CD4-positive, alpha-beta memory T cell (primary cell): ENCODE measurements around the gene DIP2C. TPM values are rescaled to one million over a fixed set of nuclear protein-coding genes. Genes with fewer than 3 reads are reported as not detected.
"Not testable (repeated sequence)": the region's sequence is repeated elsewhere in the genome, so short reads cannot be mapped to it uniquely, and the experiment has no call there.

Experiments
- CTCF ChIA-PET: fragments of 350-600 bp; sonication (Branson Sonifier 250); formaldehyde crosslinking; loops from one replicate; lab custom pipeline; 2021; ENCODE audit warnings: inconsistent platforms; ENCODE audit not compliant: partially characterized antibody; lab: Charles Lee
- POLR2A ChIA-PET: fragments of 350-600 bp; sonication (Branson Sonifier 250); formaldehyde crosslinking; loops from one replicate; lab custom pipeline; 2021; ENCODE audit not compliant: partially characterized antibody; lab: Charles Lee
- DNase-seq, 5 donors: peaks; one replicate each; pipeline versions ENCODE4 v3.0.0 to v3.0.0-alpha.2; 2020 to 2022; ENCODE audit warnings: mixed read lengths in 1 of 5
- H3K27ac ChIP-seq: one replicate; pipeline ENCODE4 v1.7.0; 2013; ENCODE audit warnings: low read depth, low read length
- H3K27me3 ChIP-seq: 2 replicates; pipeline ENCODE4 v1.7.0; 2013; ENCODE audit warnings: mild to moderate bottlenecking, low read length, moderate library complexity; ENCODE audit not compliant: insufficient read depth
- H3K36me3 ChIP-seq: 2 replicates; pipeline ENCODE4 v1.7.0; 2013; ENCODE audit warnings: mild to moderate bottlenecking, low read length, moderate library complexity; ENCODE audit not compliant: insufficient read depth
- H3K4me1 ChIP-seq: 2 replicates; pipeline ENCODE4 v1.7.0; 2013; ENCODE audit warnings: mild to moderate bottlenecking, low read length, moderate library complexity; ENCODE audit not compliant: insufficient read depth
- H3K4me3 ChIP-seq, 2 donors: one replicate each; pipeline ENCODE4 v1.7.0; 2013; ENCODE audit warnings: low read length in 2 of 2, mild to moderate bottlenecking in 1 of 2
- H3K9me3 ChIP-seq, 2 donors: one replicate each; pipeline ENCODE4 v1.7.0; 2013; ENCODE audit warnings: low read length in 2 of 2, control low read depth in 1 of 2; ENCODE audit not compliant: control insufficient read depth in 1 of 2
- H3K27ac Mint-ChIP-seq, 7 donors: one replicate each; pipeline ENCODE4 v1.8.0; 2020 to 2021; ENCODE audit warnings: mixed read lengths in 7 of 7, mild to moderate bottlenecking in 6 of 7, inconsistent platforms in 3 of 7, moderate library complexity in 3 of 7
- H3K27me3 Mint-ChIP-seq, 2 donors: one replicate each; pipeline ENCODE4 v1.8.0; 2020 to 2021; ENCODE audit warnings: mixed read lengths in 2 of 2
- H3K36me3 Mint-ChIP-seq, 2 donors: one replicate each; pipeline ENCODE4 v1.8.0; 2020 to 2021; ENCODE audit warnings: mixed read lengths in 2 of 2, inconsistent platforms in 1 of 2, mild to moderate bottlenecking in 1 of 2
- H3K4me1 Mint-ChIP-seq, 4 donors: one replicate each; pipeline ENCODE4 v1.8.0; 2020 to 2021; ENCODE audit warnings: mixed read lengths in 4 of 4, mild to moderate bottlenecking in 1 of 4
- H3K4me3 Mint-ChIP-seq, 8 donors: one replicate each; pipeline ENCODE4 v1.8.0; 2020 to 2021; ENCODE audit warnings: mixed read lengths in 8 of 8, mild to moderate bottlenecking in 7 of 8, moderate library complexity in 6 of 8, inconsistent platforms in 3 of 8
- H3K9me3 Mint-ChIP-seq, 8 donors: one replicate each; pipeline ENCODE4 v1.8.0; 2020 to 2021; ENCODE audit warnings: mixed read lengths in 8 of 8, mild to moderate bottlenecking in 5 of 8, inconsistent platforms in 3 of 8, moderate library complexity in 1 of 8
- intact Hi-C: fragments of 100-400 bp; cut with micrococcal nuclease; formaldehyde crosslinking; loops from one replicate; pipeline ENCODE4 v1.15.1; 2023
- polyA plus RNA-seq, 2 donors: library from polyadenylated mRNA; unstranded; fragments of 300-500 nt; fragmentation: Illumina TruSeq; gene quantifications; one replicate each; pipeline ENCODE4 v1.2.3, GENCODE V29; 2021
- total RNA-seq, 2 experiments: library from RNA; stranded (reverse); gene quantifications; one replicate each; pipeline ENCODE4 v1.2.3, GENCODE V29; 2021

Gene DIP2C
- total and polyA plus RNA-seq, 4 experiments from 2014 or later, result 1.1 to 6.0 (median 3.9) TPM

DNA sequence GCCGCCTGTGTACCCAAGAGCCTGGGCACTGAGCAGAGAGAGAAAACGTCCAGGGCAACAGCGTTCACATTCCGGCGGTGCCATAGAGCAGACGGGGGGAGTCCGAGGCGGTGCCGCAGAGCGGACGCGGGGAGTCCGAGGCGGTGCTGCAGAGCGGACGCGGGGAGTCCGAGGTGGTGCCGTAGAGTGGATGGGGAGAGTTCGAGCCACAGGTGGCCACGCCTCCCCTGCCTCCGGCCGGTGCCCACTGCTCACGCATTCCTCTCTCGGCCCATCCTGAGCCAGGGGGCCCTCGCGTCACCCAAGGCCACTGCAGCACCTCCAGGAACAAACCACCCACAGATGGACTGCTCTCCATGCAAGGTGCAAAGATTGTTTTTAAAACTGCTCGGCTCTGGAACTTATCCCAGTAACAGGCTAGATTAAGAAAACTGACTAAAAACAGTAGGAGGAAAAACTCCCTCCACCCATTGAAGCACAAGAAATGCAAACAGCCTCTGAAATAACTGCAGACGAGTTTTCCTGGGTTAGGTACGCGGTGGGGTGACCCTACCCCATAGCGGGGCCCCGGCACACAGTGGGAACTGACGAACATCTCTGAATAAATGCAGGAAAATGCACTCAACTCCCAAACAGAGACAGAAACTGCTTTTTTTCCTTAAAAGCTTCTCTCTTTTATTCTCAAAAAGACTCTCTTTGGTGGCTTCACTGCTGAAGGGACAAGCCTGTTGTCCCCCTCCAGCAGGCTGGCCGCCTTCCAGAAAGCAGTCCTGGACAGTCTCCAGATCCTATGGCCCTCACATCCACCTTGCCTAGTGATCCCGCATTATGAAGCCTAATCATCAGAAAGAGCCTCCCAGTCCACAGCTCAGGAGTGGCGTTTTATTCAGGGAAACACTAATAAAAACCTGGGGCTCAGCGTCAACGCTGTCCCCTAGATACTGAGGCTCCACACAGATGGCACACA is 55.9 kb downstream of the DIP2C start:
- Mint-ChIP-seq H3K27ac (no peak overlapping the region), H3K4me1 (peaks cover 0 to 10% (median 4%) of the 10 kb centered on the region in 4 donors), H3K27me3 (peaks cover 12 to 25% of the 10 kb centered on the region in 2 donors), H3K4me3 (peak overlapping the region in 1 of 8 donors; percentile 28), H3K9me3 (no peaks in the 10 kb centered on the region), H3K36me3 (no peaks in the 10 kb centered on the region)
- DNase-seq, result no peak
- CTCF ChIA-PET, result no interaction called here
- no peaks in the 10 kb centered on the region for H3K9me3 ChIP-seq
- no peak overlapping the region for H3K27ac ChIP-seq
- no peak overlapping the region for H3K4me3 ChIP-seq
- H3K27me3 ChIP-seq, result no peaks in the 10 kb centered on the region
- POLR2A ChIA-PET, result no interaction called here
- intact Hi-C loops, result no loop called here
- H3K4me1 ChIP-seq, result no peaks in the 10 kb centered on the region
- H3K36me3 ChIP-seq, result no peaks in the 10 kb centered on the region

DNA sequence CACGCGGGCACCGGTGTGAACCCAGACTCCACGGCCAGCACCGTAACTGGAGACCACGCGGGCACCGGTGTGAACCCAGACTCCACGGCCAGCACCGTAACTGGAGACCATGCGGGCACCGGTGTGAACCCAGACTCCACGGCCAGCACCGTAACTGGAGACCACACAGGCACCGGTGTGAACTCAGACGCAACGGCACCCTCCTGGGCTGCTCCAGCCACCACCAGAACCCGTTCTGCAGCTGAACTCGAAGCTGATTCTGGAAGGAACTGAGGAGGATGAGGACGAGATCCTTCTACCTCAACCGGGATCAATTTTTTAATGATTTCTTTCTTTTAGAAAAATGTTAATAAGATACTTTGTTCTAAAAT is 56.7 kb downstream of the DIP2C start:
- POLR2A ChIA-PET, H3K4me1 Mint-ChIP-seq, H3K9me3 ChIP-seq, H3K36me3 Mint-ChIP-seq, H3K4me3 ChIP-seq, H3K36me3 ChIP-seq, H3K4me3 Mint-ChIP-seq, H3K9me3 Mint-ChIP-seq, intact Hi-C loops, DNase-seq, CTCF ChIA-PET, H3K27ac Mint-ChIP-seq, H3K27me3 ChIP-seq, H3K27ac ChIP-seq, H3K4me1 ChIP-seq: not testable (repeated sequence)
- peaks cover 12 to 26% of the 10 kb centered on the region in 2 donors for H3K27me3 Mint-ChIP-seq

DNA sequence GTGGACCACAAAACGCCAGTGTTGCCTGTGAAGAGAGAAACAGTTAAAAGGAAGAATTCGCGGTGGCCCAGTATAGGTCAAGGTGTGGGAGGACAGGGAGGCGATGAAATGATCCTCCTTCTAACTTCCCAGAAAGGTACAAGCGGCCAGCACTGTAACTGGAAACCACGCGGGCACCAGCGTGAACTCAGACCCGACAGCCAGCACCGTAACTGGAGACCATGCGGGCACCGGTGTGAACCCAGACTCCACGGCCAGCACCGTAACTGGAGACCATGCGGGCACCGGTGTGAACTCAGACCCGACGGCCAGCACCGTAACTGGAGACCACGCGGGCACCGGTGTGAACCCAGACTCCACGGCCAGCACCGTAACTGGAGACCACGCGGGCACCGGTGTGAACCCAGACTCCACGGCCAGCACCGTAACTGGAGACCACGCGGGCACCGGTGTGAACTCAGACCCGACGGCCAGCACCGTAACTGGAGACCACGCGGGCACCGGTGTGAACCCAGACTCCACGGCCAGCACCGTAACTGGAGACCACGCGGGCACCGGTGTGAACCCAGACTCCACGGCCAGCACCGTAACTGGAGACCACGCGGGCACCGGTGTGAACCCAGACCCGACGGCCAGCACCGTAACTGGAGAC is 57.2 kb downstream of the DIP2C start:
- intact Hi-C loops, H3K36me3 ChIP-seq, H3K27ac Mint-ChIP-seq, DNase-seq, H3K4me3 Mint-ChIP-seq, CTCF ChIA-PET, H3K4me3 ChIP-seq, H3K9me3 Mint-ChIP-seq, H3K27ac ChIP-seq, POLR2A ChIA-PET, H3K9me3 ChIP-seq, H3K36me3 Mint-ChIP-seq, H3K27me3 ChIP-seq, H3K4me1 ChIP-seq, H3K4me1 Mint-ChIP-seq: not testable (repeated sequence)
- peaks cover 12 to 22% of the 10 kb centered on the region in 2 donors for H3K27me3 Mint-ChIP-seq

DNA sequence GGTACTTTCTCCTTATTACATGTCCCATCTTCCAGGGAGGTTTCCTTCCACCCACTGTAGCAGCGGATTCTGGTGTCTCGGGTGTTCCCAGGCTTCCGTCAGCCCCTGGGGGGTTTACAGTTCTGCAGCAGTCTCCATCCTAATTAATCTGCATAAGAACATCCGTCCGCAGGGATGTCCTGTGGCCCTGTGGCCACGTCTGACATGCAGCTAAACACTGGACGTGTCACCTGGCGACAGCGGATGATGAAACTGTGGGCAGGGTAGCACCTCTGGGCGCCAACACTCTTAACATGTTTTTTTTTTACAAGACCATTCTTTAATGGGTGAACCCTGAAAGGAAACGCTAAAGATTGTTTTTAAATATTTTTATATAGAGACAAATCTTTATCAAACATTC is 58.2 kb downstream of the DIP2C start:
- no peaks in the 10 kb centered on the region for H3K9me3 Mint-ChIP-seq
- intact Hi-C loops, result no loop called here
- no peaks in the 10 kb centered on the region for H3K36me3 Mint-ChIP-seq

DNA sequence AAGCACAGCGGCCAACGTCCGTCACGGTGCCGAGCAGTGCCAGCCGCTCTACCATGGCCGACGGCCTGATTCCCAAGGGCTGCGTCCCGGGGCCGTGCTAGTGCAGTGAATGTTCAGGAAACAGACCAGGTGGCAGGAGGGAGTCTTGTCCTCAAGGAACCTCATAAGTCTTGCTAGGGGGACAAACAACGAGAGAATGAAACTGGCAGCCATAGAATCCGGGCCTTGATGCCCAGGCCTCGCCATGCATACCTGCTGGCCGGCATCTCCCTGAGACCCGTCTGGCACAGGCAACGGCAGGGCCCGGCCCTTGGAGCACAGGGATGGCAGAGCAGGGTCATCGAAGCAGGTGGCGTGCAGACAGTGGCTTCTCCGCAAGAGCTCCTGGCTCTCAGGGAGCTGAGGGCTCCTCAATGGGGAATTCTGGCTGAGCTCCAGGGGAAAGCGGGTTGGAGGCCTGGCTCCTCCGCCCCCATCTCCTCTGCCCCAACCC is 58.8 kb downstream of the DIP2C start:
- no peak for DNase-seq
- Mint-ChIP-seq H3K27ac (no peak overlapping the region), H3K4me1 (peaks cover 0 to 10% (median 5%) of the 10 kb centered on the region in 4 donors), H3K9me3 (no peaks in the 10 kb centered on the region), H3K27me3 (peaks cover 9 to 11% of the 10 kb centered on the region in 2 donors), H3K36me3 (no peaks in the 10 kb centered on the region), H3K4me3 (no peak overlapping the region)
- intact Hi-C loops, result no loop called here
- POLR2A ChIA-PET, result no interaction called here
- no peak overlapping the region for H3K4me3 ChIP-seq
- peaks cover 4% of the 10 kb centered on the region for H3K27me3 ChIP-seq
- no peaks in the 10 kb centered on the region for H3K36me3 ChIP-seq
- CTCF ChIA-PET, result no interaction called here
- no peaks in the 10 kb centered on the region for H3K4me1 ChIP-seq
- H3K9me3 ChIP-seq, result no peaks in the 10 kb centered on the region
- no peak overlapping the region for H3K27ac ChIP-seq

More for the DNA sequence above, 58.2 kb downstream of the DIP2C start:
- DNase-seq, result no peak
- ChIA-PET CTCF (no interaction called here), POLR2A (no interaction called here)
- Histone ChIP-seq H3K36me3 (no peaks in the 10 kb centered on the region), H3K27me3 (peaks cover 4% of the 10 kb centered on the region), H3K4me1 (no peaks in the 10 kb centered on the region), H3K9me3 (no peaks in the 10 kb centered on the region), H3K27ac (no peak overlapping the region), H3K4me3 (no peak overlapping the region)
- H3K4me3 Mint-ChIP-seq, result no peak overlapping the region
- H3K27me3 Mint-ChIP-seq, result peaks cover 6 to 15% of the 10 kb centered on the region in 2 donors
- no peak overlapping the region for H3K27ac Mint-ChIP-seq
- H3K4me1 Mint-ChIP-seq, result peaks cover 0 to 10% (median 5%) of the 10 kb centered on the region in 4 donors

DNA sequence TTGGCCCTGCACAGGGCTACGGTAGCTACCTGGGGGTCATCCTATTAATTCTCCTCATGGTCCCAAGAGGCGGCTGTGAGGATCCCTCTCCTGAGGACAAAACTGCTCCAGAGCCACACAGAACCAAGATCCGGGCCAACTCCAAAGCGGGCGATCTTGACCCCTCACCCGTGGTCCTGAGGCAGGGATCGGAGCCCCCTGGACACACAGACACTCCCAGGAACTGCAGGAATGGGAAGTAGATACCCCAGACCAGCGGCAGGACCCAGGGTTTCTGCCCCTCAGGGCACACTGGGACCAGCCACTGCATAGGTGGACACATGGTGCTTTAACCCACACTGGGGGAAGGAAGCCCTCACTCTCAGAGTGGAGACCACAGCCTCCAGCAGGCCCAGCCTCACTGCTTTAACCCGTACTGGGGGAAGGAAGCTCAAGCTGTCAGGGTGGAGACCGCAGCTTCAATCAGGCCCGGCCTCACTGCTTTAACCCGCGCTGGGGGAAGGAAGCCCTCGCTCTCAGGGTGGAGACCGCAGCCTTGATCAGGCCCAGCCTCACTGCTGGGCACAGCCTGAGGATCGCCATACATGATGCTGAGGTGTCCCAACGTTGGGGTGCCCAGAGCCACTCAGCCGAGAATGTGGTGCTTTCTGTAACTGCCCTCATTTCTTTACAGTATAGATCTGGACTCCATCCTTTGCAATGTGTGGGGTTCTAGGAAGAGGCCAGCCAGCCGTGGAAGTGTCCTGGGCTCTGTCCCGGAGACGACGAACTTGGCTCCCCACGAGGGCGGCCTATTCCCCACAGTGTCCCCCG is 60.1 kb downstream of the DIP2C start:
- POLR2A ChIA-PET, result no interaction called here
- H3K27ac ChIP-seq, result no peak overlapping the region
- H3K27me3 ChIP-seq, result peaks cover 4% of the 10 kb centered on the region
- H3K27me3 Mint-ChIP-seq, result peaks cover 7 to 12% of the 10 kb centered on the region in 2 donors
- no peak overlapping the region for H3K4me3 Mint-ChIP-seq
- H3K36me3 ChIP-seq, result no peaks in the 10 kb centered on the region
- no peak for DNase-seq
- CTCF ChIA-PET, result no interaction called here
- H3K4me1 Mint-ChIP-seq, result peaks cover 0 to 10% (median 5%) of the 10 kb centered on the region in 4 donors
- no peaks in the 10 kb centered on the region for H3K4me1 ChIP-seq
- peaks cover 0 to 1% (median 0%) of the 10 kb centered on the region in 8 donors for H3K9me3 Mint-ChIP-seq
- H3K9me3 ChIP-seq, result no peaks in the 10 kb centered on the region
- intact Hi-C loops, result no loop called here
- H3K27ac Mint-ChIP-seq, result no peak overlapping the region
- H3K36me3 Mint-ChIP-seq, result no peaks in the 10 kb centered on the region
- H3K4me3 ChIP-seq, result no peak overlapping the region
